Epithelial cell of esophagus (primary cell): Measurements from ENCODE around the gene SMS.
A peak's percentile ranks its signal among the peaks of the same experiment; 100 is the strongest.

ENCODE experiments used
- DNase-seq: peaks from one replicate; pipeline ENCODE4 v3.0.0; 2010; ENCODE audit warnings: low read depth
- H3K4me3 ChIP-seq: 2 replicates; pipeline ENCODE4 v1.5.1; 2011; ENCODE audit warnings: mild to moderate bottlenecking, low read length, control low read depth
- TF ChIP-seq, protein P1 (sequence below): IDR thresholded peaks from 2 replicates; pipeline ENCODE4 v1.5.1; 2011; ENCODE audit warnings: low read depth, mild to moderate bottlenecking, low read length, control low read depth, inconsistent platforms; ENCODE audit not compliant: insufficient read depth; ENCODE audit errors: missing control alignments

The SMS gene

GRCh38 chrX:21966866-21967265 is 26.4 kb downstream of the SMS start:
- no peak overlapping the region for H3K4me3 ChIP-seq
- DNase-seq, result no peak
- TF ChIP-seq, protein P1, sequence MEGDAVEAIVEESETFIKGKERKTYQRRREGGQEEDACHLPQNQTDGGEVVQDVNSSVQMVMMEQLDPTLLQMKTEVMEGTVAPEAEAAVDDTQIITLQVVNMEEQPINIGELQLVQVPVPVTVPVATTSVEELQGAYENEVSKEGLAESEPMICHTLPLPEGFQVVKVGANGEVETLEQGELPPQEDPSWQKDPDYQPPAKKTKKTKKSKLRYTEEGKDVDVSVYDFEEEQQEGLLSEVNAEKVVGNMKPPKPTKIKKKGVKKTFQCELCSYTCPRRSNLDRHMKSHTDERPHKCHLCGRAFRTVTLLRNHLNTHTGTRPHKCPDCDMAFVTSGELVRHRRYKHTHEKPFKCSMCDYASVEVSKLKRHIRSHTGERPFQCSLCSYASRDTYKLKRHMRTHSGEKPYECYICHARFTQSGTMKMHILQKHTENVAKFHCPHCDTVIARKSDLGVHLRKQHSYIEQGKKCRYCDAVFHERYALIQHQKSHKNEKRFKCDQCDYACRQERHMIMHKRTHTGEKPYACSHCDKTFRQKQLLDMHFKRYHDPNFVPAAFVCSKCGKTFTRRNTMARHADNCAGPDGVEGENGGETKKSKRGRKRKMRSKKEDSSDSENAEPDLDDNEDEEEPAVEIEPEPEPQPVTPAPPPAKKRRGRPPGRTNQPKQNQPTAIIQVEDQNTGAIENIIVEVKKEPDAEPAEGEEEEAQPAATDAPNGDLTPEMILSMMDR, result no peak

GRCh38 chrX:21968333-21968732 is 27.8 kb downstream of the SMS start:
- TF ChIP-seq, protein P1, result no peak
- no peak overlapping the region for H3K4me3 ChIP-seq
- no peak for DNase-seq

GRCh38 chrX:21970326-21970725 is 29.8 kb downstream of the SMS start:
- no peak for DNase-seq
- no peak overlapping the region for H3K4me3 ChIP-seq
- TF ChIP-seq, protein P1, result no peak

DNA sequence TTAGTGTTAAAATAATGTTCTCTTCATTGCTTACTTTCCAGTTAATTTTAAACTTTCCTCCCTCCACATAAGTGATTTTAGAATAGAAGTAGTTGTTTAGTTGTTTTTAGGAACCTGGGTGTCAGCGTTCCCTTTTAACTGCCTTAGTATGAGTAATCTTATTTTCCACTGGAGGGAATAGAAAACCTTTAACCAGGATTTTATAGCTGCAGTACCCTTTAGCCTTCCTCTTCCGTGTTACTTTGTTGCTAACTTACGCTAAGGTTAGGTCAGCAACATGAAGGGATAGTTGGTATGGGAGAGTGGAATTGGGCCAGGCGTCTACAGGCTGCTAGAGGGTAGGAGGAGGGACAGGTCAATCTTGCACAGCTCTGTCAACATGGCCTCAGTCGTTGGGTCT is 31.5 kb downstream of the SMS start:
- TF ChIP-seq, protein P1, result no peak
- H3K4me3 ChIP-seq, result no peak overlapping the region
- no peak for DNase-seq

DNA sequence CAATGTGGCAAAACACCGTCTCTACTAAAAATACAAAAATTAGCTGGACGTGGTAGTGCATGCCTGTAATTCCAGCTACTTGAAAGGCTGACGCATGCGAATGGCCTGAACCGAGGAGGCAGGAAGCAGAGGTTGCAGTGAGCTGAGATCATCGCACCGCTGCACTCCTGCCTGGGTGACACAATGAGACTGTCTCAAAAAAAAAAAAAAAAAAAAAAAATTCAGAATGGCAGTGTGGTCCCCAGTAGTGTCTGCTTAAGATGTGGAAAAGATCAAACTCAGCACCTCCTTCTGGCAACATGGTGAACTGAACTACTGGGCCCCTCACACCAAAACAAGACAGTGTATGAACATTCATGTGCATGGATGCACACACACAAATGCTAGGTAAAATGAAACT is 32.2 kb downstream of the SMS start:
- no peak overlapping the region for H3K4me3 ChIP-seq
- peak; percentile 77 for DNase-seq
- TF ChIP-seq, protein P1, result no peak

GRCh38 chrX:21973321-21974010 is 33.0 kb downstream of the SMS start:
- TF ChIP-seq, protein P1, result no peak
- no peak overlapping the region for H3K4me3 ChIP-seq
- DNase-seq, result no peak

- TF ChIP-seq, protein P1, result no peak
- peak; percentile 80 for DNase-seq
- no peak overlapping the region for H3K4me3 ChIP-seq
Measured at GRCh38 chrX:21974011-21974385, 33.5 kb downstream of the SMS start.
